Activated naive CD4-positive, alpha-beta T cell treated with Interleukin-2 at 50 U/mL for 16 hours (primary cell): ENCODE results near the gene PBLD.
"Not testable (repeated sequence)": the region's sequence is repeated elsewhere in the genome, so short reads cannot be mapped to it uniquely, and the experiment has no call there.

Experiments used
- DNase-seq: peaks from one replicate; pipeline ENCODE4 v3.0.0-alpha.2; 2020

The PBLD gene

DNA sequence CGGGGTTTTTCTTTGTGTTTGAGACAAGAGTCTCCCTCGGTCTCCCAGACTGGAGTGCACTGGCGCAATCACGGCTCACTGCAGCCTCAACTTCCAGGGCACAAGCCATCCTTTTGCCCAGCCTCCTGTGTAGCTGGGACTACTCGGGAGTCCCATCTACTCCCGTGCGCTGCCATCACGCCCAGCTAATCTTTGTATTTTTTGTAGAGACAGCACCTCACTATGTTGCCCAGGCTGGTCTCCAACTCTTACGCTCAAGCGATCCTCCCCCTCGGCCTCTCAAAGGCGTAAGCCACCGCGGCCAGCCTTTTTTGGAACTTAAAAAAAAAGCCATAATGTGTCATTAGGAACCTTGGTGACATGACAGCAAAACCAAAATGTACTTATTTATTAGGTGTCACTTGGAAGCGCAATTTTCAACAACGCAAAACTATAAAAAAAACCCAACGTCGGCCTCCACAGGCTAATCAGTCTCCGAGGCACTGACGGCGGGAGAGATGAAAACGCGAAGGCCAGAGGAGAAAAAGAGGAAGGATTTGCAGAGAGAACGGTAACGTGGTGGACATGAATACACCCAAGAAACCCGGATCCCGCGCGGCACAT lies 1.8 kb downstream of the PBLD start:
- DNase-seq: peak; percentile 17

DNA sequence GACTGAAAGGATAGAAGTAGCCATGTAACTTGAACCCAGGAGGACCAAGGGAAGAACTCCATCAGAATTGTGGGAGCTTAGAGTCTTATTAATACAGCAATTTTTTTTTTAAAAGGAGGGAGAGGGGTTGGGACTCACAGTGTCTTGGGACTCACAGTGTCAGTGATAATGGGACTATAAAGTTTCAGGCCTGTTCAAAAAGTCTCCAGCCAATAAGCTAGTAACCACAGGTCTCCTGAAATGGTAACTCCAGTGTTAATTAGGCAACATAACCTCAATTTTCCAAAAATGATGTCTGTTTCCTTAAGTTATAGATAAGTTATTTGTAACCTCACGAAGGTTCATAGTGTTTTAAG lies 3.2 kb downstream of the PBLD start:
- no peak for DNase-seq

DNA sequence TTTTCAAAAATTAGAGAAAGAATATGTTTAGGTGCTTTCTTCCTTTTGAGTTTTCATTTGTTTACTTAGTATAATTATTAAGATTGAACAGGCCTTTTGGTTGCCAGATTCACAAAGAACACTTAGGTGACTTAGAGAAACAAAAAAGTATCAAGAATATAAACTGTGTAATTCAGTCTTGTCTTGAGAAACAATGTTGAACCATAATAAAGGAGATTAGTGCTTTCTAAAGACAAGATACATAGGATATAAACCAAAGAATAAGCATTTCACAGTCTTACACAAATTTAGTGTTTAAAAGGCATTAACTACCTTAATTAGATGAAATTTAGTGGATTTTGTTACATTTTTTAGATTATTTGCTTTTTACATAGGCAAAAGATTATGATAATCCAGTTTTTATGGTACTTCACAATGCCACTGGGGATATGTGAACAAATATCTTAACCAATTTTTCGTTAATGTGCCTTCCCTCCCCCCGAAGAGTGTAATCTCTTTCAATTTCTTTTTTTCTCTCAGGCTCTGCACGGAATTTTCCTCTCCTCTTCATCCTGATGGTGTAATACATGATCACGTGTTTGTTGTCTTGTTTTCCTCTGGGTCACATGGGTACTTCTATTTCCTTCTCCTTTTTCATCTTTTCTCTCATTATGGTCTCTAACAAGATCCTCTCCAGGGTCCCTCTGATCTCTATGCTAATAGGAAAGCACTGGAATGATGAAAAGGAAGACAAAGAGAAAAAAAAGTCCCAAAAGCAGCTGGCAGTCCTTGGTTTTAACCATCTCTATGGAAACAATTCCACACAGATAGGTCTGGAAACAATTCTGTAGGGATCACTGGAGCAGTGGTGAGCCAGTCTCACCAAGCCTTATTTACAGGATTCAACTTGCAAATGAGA lies 4.6 kb downstream of the PBLD start:
- no peak for DNase-seq

DNA sequence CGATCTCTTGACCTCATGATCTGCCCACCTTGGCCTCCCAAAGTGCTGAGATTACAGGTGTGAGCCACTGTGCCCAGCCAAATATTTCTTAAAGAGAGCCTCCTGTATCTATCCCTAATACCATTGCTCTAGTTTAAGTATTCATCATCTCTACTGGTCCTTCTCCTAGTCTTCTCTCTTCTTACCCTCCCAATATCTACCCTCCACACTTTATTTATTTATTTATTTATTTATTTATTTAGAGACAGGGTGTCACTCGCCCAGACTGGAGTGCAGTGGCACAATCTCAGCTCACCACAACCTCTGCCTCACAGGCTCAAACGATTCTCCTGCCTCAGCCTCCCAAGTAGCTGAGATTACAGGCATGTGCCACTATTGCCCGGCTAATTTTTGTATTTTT lies 8.3 kb downstream of the PBLD start:
- DNase-seq: not testable (repeated sequence)

DNA sequence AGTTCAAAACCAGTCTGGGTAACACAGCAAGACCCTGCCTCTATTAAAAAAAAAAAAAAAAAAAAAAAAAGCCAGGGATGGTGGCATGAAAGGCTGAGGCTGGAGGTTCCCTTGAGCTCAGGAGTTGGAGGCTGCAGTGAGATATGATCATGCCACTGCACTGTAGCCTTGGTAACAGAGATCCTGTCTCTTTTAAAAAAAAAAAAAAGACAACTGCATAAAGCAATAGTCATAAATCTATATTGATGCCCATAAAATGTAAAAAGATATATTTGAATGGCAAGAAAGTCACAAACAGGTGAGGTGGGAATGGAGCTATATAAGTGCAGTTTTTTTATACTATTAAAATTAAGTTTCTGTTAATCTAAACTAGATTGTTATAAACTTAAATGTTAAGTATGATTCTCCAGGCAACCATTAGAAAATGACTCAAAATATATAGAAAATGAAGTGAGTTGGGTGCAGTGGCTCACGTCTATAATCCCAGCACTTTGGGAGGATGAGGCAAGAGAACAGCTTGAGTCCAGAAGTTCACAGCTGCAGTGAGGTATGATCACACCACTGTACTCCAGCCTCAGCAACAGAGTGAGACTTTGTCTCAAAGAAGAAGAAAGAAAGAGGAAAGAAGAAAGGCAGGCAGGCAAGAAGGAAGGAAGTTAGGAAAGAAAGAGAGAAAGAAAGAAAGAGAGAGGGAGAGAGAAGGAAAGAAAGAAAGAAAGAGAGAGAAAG lies 14.2 kb downstream of the PBLD start:
- no peak for DNase-seq

DNA sequence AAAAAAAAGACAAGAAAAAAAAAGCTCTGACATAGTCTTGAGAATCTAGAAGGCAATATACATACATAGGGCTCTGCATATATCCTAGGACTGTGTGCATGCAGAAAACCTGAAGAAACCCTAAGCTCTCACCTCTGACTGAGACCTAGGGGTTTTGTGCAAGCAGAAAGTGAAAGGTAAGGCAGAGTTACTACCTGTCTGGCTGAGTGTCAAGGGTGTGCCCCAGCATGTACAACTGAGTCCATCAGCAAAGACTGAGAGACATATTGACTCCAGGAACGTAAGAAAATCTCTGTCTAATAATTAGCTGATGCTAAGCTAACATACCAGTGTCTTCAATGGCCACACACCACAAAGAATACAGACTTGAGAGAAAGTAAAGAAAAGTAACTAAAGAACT lies 17.1 kb downstream of the PBLD start:
- no peak for DNase-seq

DNA sequence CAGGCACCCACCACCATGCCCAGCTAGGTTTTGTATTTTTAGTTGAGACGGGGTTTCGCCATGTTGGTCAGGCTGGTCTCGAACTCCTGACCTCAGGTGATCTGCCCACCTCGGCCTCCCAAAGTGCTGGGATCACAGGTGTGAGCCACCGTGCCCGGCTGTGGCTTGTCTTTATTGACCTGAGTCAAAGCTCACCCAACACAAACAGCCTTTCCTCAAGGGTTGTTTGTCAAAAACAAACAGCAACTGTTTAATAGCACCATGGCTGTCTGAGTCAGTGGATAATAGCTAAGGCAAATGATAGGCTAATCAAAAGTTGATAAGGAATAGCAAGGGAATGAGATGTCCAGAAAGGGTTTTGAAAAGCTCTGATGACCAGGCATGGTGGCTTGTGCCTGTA lies 17.8 kb downstream of the PBLD start:
- not testable (repeated sequence) for DNase-seq

DNA sequence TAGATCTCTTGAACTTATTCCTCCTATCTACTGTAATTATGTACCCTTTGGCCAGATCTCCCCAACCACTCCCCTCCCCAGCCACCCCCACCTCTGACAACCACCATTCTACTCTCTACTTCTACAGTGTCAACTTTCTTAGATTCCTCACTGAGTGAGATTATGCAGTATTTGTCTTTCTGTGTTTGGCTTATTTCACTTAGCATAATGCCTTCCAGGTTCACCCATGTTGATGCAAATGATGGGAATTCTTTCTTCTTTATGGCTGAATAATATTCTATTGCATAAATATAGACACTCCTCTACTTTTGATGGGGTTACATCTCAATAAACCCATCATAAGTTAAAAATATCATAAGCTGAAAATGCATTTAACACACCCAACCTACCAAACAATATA lies 22.2 kb downstream of the PBLD start:
- DNase-seq: no peak

DNA sequence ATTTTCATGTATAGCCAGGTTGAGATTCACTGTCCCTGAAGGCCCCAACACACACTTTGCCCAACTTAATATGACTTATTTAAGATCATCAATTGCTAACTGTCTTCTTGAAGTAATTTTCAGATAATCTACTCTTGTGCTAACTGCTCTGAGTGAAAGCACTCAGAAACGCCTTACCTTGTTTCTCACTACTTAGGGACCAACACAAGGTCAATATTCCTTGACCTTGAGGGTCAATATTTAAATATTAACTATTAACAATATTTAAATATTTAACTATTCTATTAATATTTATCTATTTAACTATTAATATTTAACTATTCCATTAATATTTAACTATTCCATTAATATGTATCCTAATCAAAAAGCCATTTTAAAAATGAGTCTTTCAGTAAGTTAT lies 26.9 kb downstream of the PBLD start:
- DNase-seq: no peak

DNA sequence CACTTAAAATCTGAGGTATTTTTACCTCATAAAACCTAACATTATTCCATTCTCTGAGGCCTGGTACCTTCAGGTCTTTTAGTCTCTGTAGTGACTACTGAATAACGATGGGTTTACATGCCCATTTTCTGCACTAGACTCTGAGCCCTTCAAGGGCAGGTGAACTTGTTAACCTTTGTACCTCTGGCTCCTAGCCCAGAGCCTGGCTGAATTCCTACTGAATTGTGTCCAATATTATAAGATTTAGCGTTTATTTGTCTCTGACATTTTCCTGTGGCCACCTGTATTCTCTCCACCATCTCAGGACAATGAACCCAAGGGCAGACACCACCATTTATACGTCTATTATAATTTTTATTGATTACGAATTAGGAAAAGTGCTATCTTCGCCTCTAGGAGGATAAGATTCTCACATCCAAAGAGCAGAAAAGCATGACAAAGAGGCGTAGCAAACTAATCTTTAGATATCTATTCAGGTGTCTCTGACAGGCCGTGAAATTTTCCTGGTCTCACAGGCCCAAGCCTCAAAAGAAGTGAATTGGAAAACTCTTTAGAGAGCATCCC lies 28.8 kb downstream of the PBLD start:
- no peak for DNase-seq

DNA sequence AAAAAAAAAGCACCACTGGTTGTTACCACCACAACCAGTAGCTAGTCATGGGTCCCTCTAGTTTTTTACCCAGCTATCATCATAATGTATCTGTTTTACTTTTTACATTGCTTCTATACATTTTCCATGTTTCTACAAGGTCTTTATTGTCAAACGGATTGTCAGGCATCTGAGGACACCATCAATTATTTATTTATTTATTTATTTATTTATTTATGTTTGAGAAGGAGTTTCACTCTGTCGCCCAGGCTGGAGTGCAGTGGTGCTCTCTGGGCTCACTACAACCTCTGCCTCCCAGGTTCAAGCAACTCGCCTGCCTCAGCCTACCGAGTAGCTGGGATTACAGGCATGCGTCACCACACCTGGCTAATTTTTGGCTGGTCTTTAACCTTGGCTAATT lies 29.9 kb downstream of the PBLD start:
- DNase-seq: no peak

DNA sequence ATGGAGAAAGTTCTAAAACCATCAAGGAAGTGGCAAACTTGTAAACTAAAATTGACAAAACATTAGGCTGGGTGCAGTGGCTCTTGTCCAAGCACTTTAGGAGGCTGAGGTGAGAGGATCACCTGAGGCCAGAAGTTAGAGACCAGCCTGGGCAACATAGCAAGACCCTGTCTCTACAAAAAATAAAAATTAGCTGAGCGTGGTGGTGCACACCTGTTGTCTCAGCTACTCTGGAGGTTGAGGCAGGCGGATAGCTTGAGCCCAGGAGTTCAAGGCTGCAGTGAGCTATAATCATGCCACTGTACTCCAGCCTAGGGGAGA lies 30.3 kb downstream of the PBLD start:
- no peak for DNase-seq

DNA sequence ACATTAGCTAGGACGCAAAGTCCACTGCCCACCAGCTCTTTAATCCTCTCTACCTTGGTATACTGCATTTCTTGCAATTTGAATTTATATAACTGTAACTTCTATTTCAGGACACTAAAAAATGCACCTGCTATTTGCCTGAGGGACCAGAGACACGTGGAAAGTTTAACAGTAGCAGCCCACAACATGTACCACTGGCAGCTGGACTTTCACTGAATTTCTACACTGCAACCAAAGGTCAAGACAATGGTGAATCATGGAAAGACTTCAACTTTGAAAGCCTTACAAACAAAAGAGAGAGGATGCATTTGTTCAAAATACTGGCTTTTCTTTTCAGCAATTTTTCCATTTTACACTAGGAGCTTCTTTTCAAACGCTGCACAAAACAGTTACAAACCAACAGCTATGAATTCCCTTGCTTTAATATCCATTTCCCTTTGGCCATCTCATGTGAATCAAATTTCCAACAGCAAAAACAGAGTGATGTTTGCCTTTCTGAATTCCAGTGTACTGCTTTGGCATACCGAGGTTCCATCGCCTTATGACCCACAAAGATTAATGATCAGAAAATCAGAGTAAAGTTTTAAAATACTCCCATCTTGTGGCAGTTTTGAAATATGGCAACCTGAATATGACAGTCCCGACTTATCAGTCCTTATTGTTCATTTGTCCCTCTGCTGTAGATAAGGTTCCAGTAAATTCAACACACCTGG lies 30.8 kb downstream of the PBLD start:
- DNase-seq: no peak

DNA sequence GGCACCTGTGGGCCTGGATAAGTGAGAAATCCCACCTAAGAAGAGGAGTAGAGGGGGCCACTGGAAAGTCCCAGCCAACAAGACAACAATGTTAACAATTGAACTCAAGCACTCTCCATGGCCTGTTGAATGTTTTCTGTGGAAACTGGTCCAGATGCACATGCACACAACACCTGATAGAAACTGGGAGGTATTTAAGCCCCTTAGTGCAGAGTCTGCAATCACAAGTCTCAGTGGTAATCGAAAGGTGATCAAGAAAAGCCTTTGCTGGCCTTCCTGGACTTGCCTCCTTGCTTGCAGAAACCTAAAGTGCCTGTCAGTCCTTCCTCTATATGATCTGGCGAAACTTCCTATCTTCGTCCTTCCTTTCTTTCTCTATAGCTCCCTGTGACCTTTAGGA lies 31.4 kb downstream of the PBLD start:
- DNase-seq: no peak

DNA sequence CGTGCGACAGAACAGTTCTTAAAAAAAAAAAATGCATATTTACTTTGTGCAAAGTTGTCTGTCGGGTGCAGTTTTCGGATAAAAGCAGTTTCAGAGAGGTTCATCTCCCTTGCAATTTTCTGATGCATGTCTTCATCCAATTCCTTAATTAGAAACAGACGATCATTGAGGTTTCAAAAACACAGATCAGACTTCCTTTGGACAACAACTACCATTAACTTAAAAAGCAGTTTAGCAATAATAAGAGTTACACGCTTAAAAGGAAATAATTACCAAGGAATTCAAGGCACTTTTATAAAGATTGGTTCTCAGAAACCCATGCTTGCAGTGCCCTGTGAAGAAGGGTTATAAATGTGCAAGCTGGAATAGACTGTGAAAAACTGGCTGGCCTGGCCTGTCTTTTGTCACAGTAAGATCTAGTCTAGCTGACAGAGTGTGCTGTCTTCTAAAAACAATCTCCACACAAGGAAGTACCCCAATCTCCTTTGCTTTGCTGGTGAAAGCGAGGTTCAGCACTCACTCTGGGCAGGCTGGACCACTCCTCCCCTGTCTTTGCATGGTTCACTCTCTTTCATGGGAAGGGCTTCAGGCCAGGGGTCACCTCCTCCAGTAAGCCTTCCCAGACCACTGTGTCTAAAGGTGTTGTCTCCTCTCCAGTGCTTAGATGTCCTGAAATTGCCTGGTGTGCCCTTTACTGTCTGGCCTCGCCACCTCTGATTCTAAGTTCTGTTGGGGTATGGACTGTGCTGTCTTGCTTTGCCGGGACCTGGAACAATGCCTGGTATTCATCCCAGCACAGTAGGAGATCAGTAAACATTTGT lies 35.7 kb downstream of the PBLD start:
- no peak for DNase-seq

DNA sequence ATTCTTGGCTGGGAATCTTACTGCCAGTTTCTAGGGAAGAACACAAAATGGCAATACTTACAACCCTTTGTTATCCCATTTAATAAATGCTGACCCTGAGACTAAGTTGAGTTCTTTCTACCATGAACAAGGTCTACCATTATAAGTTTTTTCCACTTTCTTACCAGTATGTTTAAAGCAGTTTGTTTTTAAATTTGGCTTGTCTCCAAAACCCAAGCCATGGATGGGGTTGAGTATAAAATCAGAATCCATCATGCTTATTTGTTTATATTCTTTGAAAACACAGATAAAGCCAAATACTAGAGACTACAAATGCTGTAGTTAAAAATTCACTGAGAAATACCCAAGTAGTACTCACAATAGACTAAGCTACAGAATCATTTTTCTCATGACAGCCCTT lies 42.0 kb downstream of the PBLD start:
- no peak for DNase-seq

DNA sequence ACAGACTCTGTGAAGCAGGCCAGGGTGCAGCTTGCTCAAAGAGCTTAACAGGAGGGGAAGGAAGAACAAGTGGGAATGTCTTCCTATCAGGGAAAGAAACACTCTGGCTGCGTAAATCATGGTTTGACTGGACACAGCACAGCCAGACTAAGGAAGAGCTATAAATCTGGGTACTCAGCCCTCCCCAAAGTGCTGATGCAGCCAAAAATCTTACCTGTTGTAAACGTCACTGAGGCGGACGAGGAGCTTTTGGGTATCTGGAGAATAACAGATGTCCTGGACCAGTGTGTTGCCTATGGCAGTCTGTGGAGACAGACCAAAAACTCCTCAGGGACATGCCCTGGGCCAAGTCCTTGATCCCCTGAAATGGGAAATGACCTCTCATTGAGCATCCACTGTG lies 44.0 kb downstream of the PBLD start:
- DNase-seq: no peak

DNA sequence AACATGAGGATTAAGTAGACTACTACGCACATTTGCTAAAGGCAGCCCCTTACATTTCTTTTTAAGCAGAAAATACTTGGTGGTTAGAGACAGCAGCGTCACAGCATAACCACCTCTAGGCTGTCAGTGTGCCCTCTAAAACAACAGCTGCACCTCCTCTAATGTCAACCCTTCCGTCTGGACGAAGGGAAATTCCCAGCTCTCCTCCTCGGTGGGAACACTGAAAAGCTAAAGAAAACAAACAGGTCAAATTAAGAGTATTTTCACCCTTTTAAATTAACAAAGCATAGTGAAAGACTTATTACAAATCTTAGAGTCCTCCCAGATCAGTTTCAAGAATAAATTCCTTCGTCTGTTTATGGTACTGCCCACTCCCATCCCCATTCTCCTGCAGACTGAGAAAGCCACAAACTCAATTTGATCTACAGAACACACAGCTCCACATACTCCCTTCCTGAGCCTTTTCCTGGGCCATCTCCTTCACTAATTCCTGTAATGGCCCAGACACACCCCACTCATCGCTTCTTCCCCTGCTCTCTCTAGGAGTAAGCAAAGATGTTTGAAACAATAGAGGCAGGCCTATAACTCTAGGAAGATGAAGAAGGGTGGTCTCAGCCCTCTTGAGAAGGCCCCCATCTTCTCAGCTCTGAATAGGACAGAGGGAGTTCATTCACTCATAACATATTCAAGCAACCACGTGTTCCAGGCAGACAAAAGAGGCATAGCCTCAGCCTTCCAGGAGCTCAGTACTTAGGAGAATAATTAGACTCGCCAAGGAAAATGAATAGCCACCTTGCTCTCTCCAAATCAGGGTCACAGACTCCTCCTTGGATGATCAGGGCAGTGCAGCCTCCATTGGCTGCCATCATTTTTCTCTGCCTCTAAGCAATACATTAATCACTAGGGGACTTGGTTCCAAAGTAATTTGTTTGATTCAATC lies 48.4 kb downstream of the PBLD start:
- DNase-seq: no peak

DNA sequence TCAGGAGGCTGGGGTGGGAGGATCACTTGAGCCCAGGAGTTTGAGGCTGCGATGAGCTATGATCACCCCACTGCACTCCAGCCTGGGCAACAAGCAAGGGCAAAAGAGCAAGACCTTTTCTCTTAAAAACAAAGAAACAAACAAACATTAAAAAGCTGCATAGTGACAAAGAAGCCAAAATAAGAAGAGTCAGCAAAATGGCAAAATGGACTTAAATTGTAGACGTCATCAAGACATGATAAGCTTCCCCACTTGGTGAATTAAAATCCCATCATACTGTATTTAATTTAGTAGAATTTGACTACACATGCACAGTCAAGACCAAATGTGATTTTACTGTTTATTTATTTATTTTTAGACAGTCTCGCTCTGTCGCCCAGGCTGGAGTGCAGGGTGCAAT lies 52.0 kb downstream of the PBLD start:
- no peak for DNase-seq

DNA sequence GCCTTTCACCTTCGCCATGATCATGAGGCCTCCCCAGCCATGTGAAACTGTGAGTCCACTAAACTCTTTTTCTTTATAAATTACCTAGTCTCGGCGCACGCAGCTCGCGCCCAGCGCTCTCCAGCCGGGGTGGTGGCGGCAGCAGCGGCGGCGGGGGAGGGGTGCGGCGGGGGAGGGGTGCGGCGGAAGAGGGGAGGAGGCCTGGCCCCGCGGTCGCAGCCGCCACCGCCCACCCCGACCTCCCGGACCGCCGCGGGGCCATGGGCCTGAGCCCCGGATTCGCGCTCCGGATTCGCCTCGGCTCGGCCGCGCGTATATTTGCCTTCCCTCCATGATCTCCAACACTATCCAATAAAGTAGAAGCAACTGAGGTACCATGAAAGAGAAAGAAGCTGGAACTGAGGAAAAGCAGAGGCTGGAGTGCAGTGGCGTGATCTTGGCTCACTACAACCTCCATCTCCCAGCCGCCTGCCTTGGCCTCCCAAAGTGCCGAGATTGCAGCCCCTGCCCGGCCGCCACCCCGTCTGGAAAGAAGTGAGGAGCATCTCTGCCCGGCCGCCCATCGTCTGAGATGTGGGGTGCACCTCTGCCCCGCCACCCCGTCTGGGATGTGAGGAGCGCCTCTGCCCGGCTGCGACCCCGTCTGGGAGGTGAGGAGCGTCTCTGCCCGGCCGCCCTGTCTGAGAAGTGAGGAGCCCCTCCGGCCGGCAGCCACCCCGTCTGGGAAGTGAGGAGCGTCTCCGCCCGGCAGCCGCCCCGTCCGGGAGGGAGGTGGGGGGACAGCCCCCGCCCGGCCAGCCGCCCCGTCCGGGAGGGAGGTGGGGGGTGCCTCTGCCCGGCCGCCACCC lies 53.6 kb downstream of the PBLD start:
- not testable (repeated sequence) for DNase-seq
